Fibroblast of the conjunctiva (primary cell): ENCODE results near the gene FKBP5.
A peak's percentile ranks its signal among the peaks of the same experiment; 100 is the strongest.
"Not testable (repeated sequence)": the region's sequence is repeated elsewhere in the genome, so short reads cannot be mapped to it uniquely, and the experiment has no call there.

Experiments used
- DNase-seq: peaks from one replicate; pipeline ENCODE4 v3.0.0-alpha.2; 2010; ENCODE audit warnings: low read depth

FKBP5 gene

GRCh38 chr6:35609588-35609987 lies 79.1 kb downstream of the FKBP5 start:
- no peak for DNase-seq

DNA sequence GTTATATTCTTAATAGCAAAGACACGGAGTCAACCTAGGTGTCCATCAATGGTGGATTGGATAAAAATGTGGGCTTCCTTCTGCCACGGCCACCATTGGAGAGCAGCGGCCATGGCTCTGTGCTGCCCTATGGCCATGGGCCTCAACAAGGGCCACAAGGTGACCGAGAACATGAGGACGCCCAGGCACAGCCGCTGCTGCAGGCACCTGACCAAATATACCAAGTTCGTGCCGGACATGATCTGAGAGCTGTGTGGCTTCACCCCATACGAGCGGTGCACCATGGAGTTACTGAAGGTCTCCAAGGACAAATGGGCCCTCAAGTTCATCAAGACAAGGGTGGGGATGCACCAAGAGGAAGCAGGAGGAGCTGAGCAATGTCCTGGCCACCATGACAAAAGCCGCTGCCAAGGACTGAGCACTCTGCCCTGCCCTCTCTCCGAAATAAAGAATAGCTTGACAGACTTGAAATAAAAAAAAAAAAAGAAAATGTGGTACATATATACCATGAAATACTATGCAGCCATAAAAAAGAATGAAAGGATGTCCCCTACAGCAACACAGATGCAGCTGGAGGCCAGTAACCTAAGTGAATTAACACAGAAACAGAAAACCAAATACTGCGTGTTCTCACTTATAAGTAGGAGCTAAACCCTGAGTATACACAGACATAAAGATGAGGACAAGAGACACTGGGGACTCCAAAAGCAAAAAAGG lies 81.0 kb downstream of the FKBP5 start:
- DNase-seq, result no peak

GRCh38 chr6:35605600-35605999 lies 83.1 kb downstream of the FKBP5 start:
- DNase-seq, result no peak

DNA sequence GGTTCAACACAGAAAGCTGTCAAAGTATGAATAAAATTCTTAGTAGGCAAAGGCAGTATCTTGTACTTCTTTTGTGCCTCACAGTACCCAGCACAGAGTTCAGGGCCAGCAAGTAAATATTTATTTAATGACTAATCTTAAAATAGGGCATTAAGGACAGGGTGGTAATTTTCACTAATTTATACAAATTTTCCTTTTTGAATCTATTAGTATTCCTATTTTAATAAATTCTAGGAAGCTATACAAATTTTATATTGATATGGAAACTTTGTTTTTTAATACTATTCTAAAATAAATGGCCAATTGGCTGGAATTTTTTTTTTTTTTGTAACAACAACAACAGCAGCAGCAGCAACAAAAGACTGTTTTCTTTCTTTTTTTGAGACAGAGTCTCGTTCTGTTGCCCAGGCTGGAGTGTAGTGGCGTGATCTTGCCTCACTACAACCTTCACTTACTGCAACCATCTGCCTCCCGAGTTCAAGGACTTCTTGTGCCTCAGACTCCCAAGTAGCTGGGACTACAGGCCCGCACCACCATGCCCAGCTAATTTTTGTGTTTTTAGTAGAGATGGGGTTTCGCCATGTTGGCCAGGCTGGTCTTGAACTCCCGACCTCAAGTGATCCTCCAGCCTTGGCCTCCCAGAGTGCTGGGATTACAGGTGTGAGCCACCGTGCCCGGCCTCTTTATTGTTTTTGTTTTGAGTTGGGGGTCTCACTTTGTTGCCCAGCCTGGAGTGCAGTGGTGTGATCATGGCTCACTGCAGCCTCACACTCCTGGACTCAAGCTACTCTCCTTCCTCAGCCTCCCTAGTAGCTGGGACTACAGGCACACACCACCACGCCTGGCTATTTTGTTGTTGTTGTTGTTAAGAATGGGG lies 85.2 kb downstream of the FKBP5 start:
- no peak for DNase-seq

DNA sequence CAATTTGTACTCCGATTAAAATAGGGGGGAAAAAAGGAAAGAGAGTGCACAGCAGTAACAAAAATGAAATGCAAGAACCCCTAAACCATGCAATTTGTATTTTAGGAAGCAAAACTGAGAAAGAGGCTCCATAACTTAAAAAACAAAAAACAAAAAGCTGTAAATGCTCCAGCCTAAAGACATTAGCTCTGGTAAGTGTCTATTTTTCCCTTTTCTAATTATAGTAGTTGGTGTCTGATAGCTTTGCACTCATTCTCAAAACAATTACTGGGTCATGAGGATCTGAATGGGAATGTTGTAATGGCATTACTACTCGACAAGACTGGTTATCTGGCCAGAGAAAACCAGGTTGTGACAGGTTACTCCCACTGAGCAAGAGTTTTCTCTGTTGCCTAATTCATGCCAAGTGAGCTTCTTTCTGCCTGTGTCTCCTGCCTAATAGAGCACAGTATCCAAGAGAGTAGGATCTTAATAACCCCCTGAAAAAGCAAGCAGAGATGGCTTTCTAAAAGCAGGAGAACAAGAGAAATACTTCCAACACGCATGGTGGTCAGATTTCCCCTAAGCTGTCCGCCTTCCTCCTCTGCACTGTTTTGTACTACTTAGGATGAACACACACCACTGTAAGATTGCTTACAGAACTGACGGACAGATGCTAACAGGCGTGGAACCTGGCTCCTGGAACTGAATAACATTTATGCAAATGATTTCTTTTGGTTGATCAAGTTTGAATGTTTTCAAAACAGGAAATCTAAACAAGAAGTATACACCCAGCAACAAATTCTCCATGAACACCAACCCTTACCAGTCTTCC lies 86.4 kb downstream of the FKBP5 start:
- DNase-seq, result peak; percentile 61

- peak; percentile 97 for DNase-seq
Observed at GRCh38 chr6:35601331-35602132, 87.2 kb downstream of the FKBP5 start.

DNA sequence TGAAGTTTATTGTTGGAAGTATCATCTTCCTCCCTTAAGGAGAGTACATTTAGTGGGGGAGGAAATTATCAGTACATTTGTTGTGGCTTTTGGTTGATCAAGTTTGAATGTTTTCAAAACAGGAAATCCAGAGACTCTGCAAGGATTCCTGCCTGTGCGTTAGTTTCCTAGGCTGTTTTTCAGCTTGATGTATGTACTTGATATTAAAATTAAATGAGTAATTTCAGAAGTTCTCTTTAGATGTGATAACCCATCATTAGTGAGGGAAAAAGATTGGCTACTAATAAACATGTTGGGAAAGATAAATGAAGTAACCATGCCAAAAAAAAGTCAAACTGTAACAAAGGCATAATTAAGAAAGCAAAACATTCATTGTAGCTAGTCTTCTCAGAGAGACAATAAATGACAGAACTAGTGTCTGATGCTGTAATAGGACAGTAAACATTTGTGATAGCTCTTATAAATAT lies 88.0 kb downstream of the FKBP5 start:
- no peak for DNase-seq

DNA sequence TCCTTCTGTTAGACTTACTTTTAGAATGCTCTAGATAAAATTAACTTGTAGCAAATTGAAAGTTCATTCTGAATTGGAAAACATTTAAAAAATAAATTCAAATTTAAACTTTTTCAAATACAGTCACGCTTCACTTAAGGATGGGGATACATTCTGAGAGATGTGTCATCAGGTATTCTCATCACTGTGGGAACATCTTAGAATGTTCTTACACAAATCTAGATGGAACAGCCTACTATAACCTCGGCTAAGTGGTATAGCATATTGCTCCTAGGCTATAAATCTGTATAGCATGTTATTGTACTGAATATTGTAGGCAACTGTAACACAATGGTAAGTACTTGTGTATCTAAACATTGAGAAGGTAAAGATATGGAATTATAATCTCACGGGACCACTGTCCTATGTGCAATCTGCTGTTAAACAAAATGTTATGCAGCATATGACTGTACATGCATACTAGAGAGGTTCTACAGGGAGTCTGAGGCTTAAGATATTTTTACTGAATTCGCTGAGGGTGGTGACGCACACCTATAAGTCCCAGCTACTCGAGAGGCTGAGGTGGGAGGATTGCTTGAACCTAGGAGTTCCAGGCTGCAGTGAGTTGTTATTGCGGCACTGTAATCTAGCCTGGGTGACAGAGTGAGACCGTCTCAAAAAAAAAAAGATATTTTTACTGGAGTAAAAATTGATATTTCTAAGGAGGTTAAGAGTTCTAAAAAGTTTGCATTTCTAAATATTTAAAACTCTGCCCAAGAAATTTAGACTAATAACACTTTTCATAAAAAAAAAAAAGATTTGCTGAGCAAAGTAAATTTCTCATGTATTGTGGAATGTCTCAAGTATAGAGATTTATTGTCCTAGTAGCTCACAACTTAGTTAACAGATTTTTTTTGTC lies 88.7 kb downstream of the FKBP5 start:
- DNase-seq, result no peak

DNA sequence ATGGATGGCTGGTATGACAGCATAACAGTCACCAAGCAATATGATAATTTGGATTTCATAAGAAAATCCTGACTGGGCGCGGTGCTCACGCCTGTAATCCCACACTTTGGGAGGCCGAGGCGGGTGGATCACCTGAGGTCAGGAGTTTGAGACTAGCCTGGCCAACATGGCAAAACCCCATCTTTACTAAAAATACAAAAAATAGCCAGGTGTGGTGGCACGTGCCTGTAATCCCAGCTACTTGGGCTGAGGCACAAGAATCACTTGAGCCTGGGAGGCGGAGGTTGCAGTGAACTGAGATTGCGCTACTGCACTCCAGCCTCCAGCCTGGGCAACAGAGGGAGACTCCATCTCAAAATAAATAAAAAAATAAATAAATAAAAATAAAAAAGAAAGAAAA lies 90.1 kb downstream of the FKBP5 start:
- not testable (repeated sequence) for DNase-seq

DNA sequence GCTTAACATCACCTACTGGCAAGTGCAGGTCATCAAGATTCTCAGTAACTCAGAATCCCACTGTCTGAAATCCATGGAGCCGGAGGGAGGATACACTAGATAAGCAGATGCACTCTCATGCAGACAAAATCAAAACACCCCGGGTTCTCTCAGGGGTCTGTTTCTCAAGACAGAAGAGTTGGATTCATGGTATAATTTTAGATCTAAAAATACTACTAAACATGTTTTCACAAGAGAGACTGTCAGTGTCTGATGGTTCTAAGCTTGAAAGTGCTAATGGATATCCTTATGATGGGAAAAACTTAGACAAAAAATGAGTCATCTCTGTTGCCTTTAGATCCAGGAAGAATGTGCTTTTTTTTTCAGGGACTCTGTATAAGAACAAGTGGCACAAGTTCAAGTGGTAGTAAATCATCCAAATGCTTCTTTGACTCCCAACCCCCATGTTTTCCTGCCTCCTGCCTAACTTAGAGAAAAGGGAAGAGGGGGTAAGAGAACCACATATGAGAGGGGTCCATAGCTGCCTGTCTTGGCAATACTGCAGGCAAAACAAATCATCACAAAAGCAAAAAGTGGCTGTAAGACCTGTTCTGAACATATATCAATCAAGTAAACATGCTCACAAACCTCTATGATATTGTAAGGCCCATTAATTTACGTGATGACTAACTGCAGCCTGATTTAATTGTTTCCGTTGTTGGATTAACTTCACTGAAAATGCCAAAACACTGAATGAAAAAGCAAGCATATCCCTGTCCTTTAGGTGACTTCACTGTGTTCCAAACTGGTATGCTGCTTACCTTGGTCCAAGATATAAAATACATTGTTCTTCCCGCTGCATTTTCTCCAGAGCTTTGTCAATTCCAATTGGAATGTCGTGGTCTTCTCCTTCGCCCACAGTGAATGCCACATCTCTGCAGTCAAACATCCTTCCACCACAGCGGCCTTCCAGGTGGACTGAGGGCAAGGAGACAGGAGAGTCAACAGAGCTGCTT lies 92.0 kb downstream of the FKBP5 start:
- DNase-seq, result peak; percentile 77

GRCh38 chr6:35594503-35595186 lies 94.1 kb downstream of the FKBP5 start:
- DNase-seq, result no peak

- no peak for DNase-seq
Observed at GRCh38 chr6:35592178-35592577, 96.5 kb downstream of the FKBP5 start.

DNA sequence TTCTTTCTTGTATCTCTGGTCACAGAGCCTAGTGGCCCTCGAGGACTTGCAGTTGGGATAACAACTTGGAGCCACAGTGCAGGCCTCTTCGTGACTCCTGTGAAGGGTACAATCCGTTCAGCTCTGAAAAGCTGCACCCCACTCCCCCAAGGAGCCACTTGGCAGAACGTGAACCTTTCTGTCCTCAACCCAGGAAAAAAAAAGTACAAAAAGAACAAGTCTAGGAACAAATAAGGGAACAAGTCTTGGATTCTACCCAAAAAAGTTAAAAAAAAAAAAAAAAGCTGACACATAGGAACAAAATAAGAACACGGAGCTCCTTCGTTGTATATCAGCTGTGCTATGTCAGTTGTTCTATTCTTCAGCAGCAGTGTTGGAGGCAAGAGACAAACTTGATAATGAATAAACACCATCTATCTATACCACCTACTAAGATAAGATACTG lies 98.1 kb downstream of the FKBP5 start:
- peak; percentile 65 for DNase-seq

GRCh38 chr6:35589904-35590303 lies 98.8 kb downstream of the FKBP5 start:
- DNase-seq, result no peak

DNA sequence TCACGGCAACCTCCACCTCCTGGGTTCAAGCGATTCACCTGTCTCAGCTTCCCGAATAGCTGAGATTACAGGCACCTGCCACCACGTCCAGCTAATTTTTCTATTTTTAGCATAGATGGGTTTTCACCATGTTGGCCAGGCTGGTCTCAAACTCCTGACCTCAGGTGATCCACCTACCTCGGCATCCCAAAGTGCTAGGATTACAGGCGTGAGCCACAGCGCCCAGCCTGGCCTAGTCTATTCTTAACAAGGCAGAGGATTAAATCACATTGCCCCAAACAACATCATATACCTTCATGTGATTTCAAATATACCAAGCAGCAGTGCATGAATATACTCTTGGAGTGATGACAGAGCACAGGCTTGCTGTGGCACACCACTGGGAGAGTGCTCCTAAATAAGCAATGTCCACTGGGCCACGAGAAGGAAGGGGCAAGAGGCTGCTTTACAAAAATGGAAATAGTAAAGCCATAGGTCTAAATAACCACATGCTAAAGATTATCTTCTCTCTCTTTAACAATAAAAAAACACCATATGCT lies 99.4 kb downstream of the FKBP5 start:
- DNase-seq, result no peak

GRCh38 chr6:35587167-35587566 lies 101.5 kb downstream of the FKBP5 start:
- no peak for DNase-seq

DNA sequence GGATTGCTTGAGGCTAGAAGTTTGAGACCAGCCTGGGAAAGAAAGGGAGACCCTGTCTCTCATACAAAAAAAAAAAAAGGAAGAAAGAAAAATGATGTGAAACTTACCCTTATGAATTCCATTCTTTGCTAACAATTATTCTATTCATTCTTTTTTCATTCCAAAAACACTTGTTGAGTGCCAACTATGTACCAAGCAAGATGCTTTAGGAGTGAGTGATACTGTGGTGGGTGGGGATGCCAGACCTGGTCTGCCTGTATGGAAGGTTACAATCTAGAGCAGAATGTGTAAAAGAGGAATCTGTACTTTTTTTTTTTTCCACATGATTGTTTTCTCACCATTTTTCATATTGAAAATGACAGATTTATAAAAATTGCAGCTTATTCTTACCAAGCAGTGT lies 102.2 kb downstream of the FKBP5 start:
- no peak for DNase-seq

- no peak for DNase-seq
Observed at GRCh38 chr6:35585658-35586057, 103.1 kb downstream of the FKBP5 start.
